ENCODE results near the gene NME2. TPM values are rescaled to one million over a fixed set of nuclear protein-coding genes. Genes with fewer than 3 reads are reported as not detected.

The NME2 gene
- 100 to 1,000 TPM; 338 to 534 (median 488) TPM for total RNA-seq

GRCh38 chr17:51166198-51166986 lies at the start of gene NME2:
Gene NME2, plus strand, starts transcription at chr17:51166411. Its CDS starts 420 bp downstream, at chr17:51166831.
- intact Hi-C loops (cut with DNase I; ENCODE audit: low total_unique reads): no loop called here
- H3K4me3 ChIP-seq (ENCODE audit: low read depth, poor library complexity, severe bottlenecking): peak within 1 kb of the TSS; percentile 69
- 0 to 1% methylated on average over 28 to 81 of the region's 98 CpGs for WGBS, 2 donors

GRCh38 chr17:51118330-51119195 lies 47.6 kb upstream of the NME2 start:
- WGBS, 2 donors: 32 to 35% methylated on average over 14 of the region's 14 CpGs
- no peak for TF ChIP-seq POLR2A (IDR thresholded peaks at IDR 0.05)
- no peak for TF ChIP-seq CTCF (IDR thresholded peaks at IDR 0.05)
- H3K4me3 ChIP-seq (ENCODE audit: low read depth, poor library complexity, severe bottlenecking): no peak overlapping the region
- intact Hi-C loops (cut with DNase I; ENCODE audit: low total_unique reads): no loop called here
- DNase-seq (ENCODE audit: low spot score in 2 of 2): peak; percentile 49 to 86

More at GRCh38 chr17:51166198-51166986, at the start of gene NME2:
- no peak for TF ChIP-seq POLR2A (IDR thresholded peaks at IDR 0.05)
- TF ChIP-seq CTCF (IDR thresholded peaks at IDR 0.05): no peak
- peak; percentile 82 to 97 for DNase-seq (ENCODE audit: low spot score in 2 of 2)

- H3K4me3 ChIP-seq (ENCODE audit: low read depth, poor library complexity, severe bottlenecking): peak overlapping the region; percentile 98
Observed at GRCh38 chr17:51119415-51120356, 46.5 kb upstream of the NME2 start.

GRCh38 chr17:51120357-51120738 lies 45.9 kb upstream of the NME2 start:
- intact Hi-C loops (cut with DNase I; ENCODE audit: low total_unique reads): no loop called here
- no peak for DNase-seq (ENCODE audit: low spot score in 2 of 2)
- TF ChIP-seq CTCF (IDR thresholded peaks at IDR 0.05) (no peak), POLR2A (IDR thresholded peaks at IDR 0.05) (no peak)
- peak overlapping the region; percentile 98 for H3K4me3 ChIP-seq (ENCODE audit: low read depth, poor library complexity, severe bottlenecking)
- WGBS, 2 donors: 0 to 1% methylated on average over 19 to 23 of the region's 42 CpGs

More at GRCh38 chr17:51119415-51120356, 46.5 kb upstream of the NME2 start:
- DNase-seq (ENCODE audit: low spot score in 2 of 2): peak; percentile 44 to 93
- WGBS, 2 donors: 1 to 2% methylated on average over 29 to 35 of the region's 49 CpGs
- intact Hi-C loops (cut with DNase I; ENCODE audit: low total_unique reads): no loop called here
- TF ChIP-seq POLR2A (IDR thresholded peaks at IDR 0.05) (no peak), CTCF (IDR thresholded peaks at IDR 0.05) (no peak)

Measured in lower leg skin (tissue), 4 donors.